GM12878 (cell line): ENCODE data around the gene TLE2.

Source experiments
- ATF7 ChIP-seq: fragments of 450-650 bp; IDR thresholded peaks from 2 replicates; pipeline ENCODE4 v1.6.1; 2016; ENCODE audit warnings: low read depth, mild to moderate bottlenecking
- BACH1 ChIP-seq: fragments of 450-650 bp; IDR thresholded peaks from 2 replicates; pipeline ENCODE4 v1.6.1; 2017; ENCODE audit warnings: mild to moderate bottlenecking, borderline replicate concordance
- MEF2A ChIP-seq: IDR thresholded peaks from 2 replicates; pipeline ENCODE4 v1.6.1; 2011; ENCODE audit warnings: low read depth, mild to moderate bottlenecking, low read length, moderate library complexity; ENCODE audit not compliant: insufficient read depth
- RB1 ChIP-seq: fragments of 450-650 bp; formaldehyde crosslinking; IDR thresholded peaks from 2 replicates; pipeline ENCODE4 v1.6.1; 2017; ENCODE audit warnings: mild to moderate bottlenecking, borderline replicate concordance
- ZNF207 ChIP-seq: fragments of 450-650 bp; IDR thresholded peaks from 2 replicates; pipeline ENCODE4 v1.6.1; 2014; ENCODE audit warnings: antibody characterized with exemption, mild to moderate bottlenecking, borderline replicate concordance
- ZNF274 ChIP-seq: IDR thresholded peaks from one replicate; pipeline ENCODE4 v1.8.0; 2011; ENCODE audit not compliant: insufficient read length, insufficient read depth

DNA sequence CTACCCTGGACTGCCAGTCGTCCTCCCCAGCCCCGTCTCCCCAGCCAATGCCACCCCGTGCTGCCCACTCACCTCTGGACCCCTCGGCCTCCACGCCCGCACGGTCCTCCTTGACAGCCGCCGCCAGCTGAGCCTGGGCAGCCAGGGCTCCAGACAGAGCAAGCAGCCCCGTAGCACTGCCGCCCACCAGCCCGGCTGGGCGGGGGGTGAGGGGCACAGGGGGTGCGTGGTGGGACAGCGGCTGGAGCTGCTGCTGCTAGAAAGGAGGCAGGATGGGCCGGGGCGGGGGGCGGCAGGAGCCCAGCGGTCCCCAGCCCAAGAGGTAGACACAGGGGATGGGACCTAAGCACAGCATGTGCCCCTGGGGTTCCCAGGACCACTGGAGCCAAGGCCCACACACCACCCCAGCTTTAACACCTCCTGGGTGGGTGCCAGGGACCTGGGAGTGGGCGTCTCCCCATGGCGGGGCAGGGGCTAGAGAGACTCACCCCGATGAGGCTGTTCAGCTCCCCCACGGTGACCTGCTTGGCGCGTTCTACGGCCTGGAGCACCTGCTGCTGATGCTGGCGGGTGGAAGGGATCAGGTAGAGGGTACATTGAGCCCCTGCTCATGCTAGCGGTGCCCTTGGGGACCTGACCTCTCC lies 9.7 kb downstream of the TLE2 start:
- TF ChIP-seq BACH1 (no peak), ATF7 (no peak), ZNF207 (no peak), RB1 (no peak), MEF2A (no peak), ZNF274 (no peak)
